ENCODE results near the gene TMEM192.

GRCh38 chr4:165133150-165133549, 20.5 kb upstream of the TMEM192 start:
- TF ChIP-seq CTCF (IDR thresholded peaks at IDR 0.05) (no peak), POLR2A (IDR thresholded peaks at IDR 0.05) (no peak)

Measured in uterus (tissue), 2 donors.